ENCODE results near the gene MAST4.

Gene MAST4

DNA sequence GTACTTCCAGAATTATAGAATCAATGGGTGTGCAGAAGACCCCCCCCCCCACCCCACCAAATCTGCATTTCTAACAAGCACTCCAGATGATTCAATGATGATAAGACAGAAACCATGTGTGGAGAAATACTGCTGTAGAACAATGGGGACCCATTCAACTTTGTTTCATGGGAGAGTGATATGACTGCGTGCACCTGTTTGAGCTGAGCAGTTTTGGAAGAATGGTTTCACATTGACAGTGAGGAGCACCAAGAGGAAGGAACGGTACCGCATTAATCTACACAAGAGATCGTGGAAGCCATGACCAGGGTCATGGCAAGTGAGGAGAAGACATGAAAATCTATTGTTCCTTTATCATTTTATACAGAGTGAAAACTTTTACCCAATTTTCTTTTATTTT, 397.7 kb downstream of the MAST4 start:
- TF ChIP-seq, protein P1, sequence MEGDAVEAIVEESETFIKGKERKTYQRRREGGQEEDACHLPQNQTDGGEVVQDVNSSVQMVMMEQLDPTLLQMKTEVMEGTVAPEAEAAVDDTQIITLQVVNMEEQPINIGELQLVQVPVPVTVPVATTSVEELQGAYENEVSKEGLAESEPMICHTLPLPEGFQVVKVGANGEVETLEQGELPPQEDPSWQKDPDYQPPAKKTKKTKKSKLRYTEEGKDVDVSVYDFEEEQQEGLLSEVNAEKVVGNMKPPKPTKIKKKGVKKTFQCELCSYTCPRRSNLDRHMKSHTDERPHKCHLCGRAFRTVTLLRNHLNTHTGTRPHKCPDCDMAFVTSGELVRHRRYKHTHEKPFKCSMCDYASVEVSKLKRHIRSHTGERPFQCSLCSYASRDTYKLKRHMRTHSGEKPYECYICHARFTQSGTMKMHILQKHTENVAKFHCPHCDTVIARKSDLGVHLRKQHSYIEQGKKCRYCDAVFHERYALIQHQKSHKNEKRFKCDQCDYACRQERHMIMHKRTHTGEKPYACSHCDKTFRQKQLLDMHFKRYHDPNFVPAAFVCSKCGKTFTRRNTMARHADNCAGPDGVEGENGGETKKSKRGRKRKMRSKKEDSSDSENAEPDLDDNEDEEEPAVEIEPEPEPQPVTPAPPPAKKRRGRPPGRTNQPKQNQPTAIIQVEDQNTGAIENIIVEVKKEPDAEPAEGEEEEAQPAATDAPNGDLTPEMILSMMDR (conservative IDR thresholded peaks at IDR 0.05; ENCODE audit: low read depth, low read length): no peak
- DNase-seq (ENCODE audit: low read depth): no peak
- H3K4me3 ChIP-seq (ENCODE audit: low read depth, low read length): no peak overlapping the region

DNA sequence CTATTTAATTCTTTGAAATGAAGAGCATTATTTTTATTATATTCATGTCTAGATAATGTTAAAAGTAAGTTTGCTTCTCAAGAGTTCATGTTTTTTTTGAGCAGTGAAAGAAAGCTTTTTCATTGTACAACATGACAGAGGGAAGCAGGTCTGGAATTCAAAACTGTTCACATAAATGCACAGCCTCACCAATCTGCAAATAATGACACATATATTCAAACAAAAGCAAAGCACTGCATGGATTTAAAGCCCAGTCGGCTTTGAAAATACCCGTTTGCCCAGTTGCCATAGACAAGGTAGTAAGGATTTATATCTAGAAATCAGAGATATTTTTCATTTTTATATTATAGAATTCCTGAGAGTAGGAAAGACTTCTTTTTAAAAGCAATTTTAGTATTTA, 398.6 kb downstream of the MAST4 start:
- H3K4me3 ChIP-seq (ENCODE audit: low read depth, low read length): no peak overlapping the region
- TF ChIP-seq, protein P1 (conservative IDR thresholded peaks at IDR 0.05; ENCODE audit: low read depth, low read length): no peak
- no peak for DNase-seq (ENCODE audit: low read depth)

DNA sequence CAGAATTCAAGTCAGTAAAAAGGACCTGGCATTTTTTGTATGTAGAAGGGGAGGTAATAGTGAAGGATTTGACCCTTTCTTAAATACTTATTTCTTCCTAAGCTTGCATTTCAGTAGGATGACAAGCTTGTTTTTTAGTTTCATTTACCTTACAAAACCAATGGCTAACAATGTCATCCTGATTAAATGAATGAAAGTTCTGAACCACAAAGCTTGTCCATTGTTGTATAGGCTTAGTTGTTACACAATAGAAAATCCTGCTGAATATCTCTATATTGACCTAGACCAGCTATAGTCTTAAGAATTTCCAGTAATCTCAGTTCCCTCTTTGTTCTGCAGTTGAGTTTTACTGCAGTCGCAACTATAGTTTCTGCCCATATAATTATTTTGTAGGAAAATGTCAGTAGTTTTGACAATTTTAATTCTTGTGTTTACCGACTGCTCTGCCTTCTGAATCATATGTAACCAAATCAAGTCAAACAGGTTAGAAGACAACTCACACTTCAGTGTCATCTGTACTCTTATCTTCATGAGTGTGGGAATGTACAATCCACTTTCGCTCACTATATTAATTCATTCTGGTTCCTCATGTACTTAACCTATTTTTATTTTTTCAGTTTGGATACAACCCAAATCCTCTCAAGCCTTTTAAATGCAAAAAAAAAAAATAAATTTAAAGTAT, 404.7 kb downstream of the MAST4 start:
- no peak overlapping the region for H3K4me3 ChIP-seq (ENCODE audit: low read depth, low read length)
- TF ChIP-seq, protein P1 (conservative IDR thresholded peaks at IDR 0.05; ENCODE audit: low read depth, low read length): no peak
- DNase-seq (ENCODE audit: low read depth): no peak

DNA sequence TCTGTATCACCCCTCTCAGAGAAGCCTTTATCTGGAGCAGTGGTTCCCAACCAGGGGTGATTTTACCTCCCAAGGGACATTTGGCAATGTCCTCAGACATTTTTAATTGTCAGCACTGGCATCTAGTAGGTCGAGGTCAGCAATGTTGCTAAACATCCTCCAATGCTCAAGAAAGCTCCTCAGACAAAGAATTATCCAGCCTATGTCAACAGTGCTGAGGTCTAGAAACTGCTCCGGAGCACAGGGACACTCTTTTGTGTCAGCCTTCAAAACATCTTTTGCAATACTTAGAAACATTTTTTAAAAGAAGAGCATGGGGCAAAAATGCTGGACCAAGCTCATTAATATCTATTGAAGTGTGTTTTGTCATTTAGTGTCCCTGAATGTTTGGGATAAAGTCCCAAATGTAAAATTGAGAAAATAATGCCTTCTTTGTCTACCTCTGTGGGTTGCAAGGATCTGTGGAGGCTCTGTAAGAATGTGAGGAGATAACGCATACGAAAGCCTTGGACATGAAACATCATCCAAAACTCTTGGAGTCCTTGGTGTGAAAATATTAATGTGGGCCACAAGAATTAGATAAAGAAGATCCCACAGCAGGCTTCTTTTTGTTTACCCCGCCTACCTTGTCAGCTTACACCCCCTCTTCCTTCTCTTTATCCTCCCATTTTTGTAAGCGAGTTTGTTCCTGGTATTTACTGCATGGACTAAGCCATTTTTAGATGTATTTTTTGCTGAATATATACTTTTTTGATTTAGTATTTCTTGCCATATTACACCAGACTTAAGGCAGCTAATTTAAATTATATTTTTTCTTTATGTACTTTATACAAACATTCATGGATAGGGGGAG, 406.9 kb downstream of the MAST4 start:
- TF ChIP-seq, protein P1 (conservative IDR thresholded peaks at IDR 0.05; ENCODE audit: low read depth, low read length): no peak
- no peak for DNase-seq (ENCODE audit: low read depth)
- H3K4me3 ChIP-seq (ENCODE audit: low read depth, low read length): no peak overlapping the region

DNA sequence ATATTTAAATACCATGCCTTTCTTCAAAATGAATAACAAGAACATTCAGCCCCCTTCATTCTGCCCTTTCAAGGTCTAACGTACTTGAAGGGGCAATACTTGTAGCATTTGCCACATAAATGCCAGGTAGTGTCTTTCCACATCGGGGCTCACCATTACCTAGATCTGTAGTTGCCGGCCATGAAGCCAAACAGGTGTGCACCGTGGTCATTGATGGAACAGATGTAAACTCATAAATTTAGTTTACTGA, 407.4 kb downstream of the MAST4 start:
- H3K4me3 ChIP-seq (ENCODE audit: low read depth, low read length): peak overlapping the region; percentile 63
- DNase-seq (ENCODE audit: low read depth): no peak
- TF ChIP-seq, protein P1 (conservative IDR thresholded peaks at IDR 0.05; ENCODE audit: low read depth, low read length): no peak

DNA sequence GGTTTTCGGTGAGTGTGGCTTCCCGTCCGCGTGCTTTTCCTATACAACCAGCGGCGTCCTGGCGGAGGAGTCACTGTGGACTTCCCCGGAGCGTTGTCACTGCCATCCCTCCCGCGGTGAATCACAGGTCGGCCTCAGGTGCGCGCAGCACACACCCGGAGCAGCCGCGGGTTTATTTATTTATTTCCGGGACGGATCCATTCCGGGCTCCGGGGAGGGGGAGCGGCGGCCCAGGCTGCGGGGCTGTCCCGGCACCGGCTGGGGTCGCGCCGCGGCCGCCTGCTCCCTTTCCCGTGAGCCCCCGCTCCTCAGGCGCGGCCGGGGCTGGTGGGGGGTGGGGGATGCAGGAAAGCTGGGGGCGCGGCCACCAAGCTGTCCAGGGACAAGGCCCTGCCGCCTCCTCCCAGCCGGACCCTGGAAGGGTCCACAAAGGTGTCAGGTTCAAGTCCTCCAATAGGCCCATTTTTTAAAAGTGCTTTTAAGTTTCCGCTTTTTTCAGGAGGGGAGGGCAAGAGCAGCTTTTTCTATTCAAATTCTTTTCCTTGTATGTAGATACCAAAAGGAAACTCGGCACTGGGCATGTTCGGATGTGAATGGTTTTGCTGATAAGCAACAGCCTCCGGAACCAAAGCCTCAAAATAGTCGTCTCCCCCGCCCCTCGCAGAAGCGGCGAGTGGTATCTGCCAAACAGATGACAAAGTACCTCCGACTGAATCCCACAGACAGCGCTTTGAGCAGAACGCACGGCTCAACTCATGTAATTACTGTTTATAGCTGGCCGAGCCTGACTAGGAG, 407.9 kb downstream of the MAST4 start:
- TF ChIP-seq, protein P1 (conservative IDR thresholded peaks at IDR 0.05; ENCODE audit: low read depth, low read length): no peak
- H3K4me3 ChIP-seq (ENCODE audit: low read depth, low read length): peak overlapping the region; percentile 63
- peak; percentile 95 for DNase-seq (ENCODE audit: low read depth)

Measured in choroid plexus epithelial cell (primary cell).